Ascending aorta (tissue), 2 donors: Measurements from ENCODE around the gene MRPS23. TPM values are rescaled to one million over a fixed set of nuclear protein-coding genes. Genes with fewer than 3 reads are reported as not detected.

ENCODE experiments used
- DNase-seq, 2 donors: peaks; one replicate each; pipeline ENCODE4 v3.0.0-alpha.2; 2019; ENCODE audit warnings: low spot score in 2 of 2
- H3K27ac ChIP-seq, 2 donors: fragments of 200-600 bp; sonication (generic); one replicate each; pipeline ENCODE4 v1.5.1; 2016 to 2017; ENCODE audit warnings: mild to moderate bottlenecking in 1 of 2
- H3K27me3 ChIP-seq: fragments of 200-600 bp; sonication (generic); one replicate; pipeline ENCODE4 v1.5.1; 2017
- H3K36me3 ChIP-seq, 2 donors: fragments of 200-600 bp; sonication (generic); one replicate each; pipeline ENCODE4 v1.5.1; 2016
- H3K4me1 ChIP-seq, 2 donors: fragments of 200-600 bp; sonication (generic); one replicate each; pipeline ENCODE4 v1.5.1; 2016 to 2017; ENCODE audit warnings: mild to moderate bottlenecking in 1 of 2
- H3K4me3 ChIP-seq, 2 donors: fragments of 200-600 bp; sonication (generic); one replicate each; pipeline ENCODE4 v1.5.1; 2016 to 2017; ENCODE audit warnings: mild to moderate bottlenecking in 1 of 2
- H3K9me3 ChIP-seq, 2 donors: fragments of 200-600 bp; sonication (generic); one replicate each; pipeline ENCODE4 v1.5.1; 2016
- CTCF ChIP-seq, 3 experiments: fragments of 200-600 bp in 2 of 3; fragments of 450-650 bp in 1 of 3; sonication (generic) in 2 of 3; IDR thresholded peaks; one replicate each; pipeline ENCODE4 v1.5.1; 2016 to 2019; ENCODE audit warnings: antibody characterized with exemption in 3 of 3, mild to moderate bottlenecking in 1 of 3, moderate library complexity in 1 of 3
- intact Hi-C: fragments of 100-400 bp; cut with DNase I; formaldehyde crosslinking; loops from one replicate; pipeline ENCODE4 v1.15.1; 2023
- total RNA-seq: library from RNA; depleted of rRNA; stranded (reverse); fragments of >200 nt; gene quantifications from one replicate; pipeline ENCODE4 v1.1.0, GENCODE V29; 2016

The MRPS23 gene
- 2.0 TPM for total RNA-seq

- peak within 1 kb of the TSS; percentile 67 to 97 for H3K4me3 ChIP-seq
- H3K9me3 ChIP-seq, result no peaks in the 10 kb centered on the region
- no peak for TF ChIP-seq CTCF (IDR thresholded peaks at IDR 0.05)
- intact Hi-C loops, result loop anchor here (1.0 to 5.0 kb wide), 6 partner anchors 17 to 758 kb away; partner anchors contain the start of genes DYNLL2, MKS1, MSI2 and SUPT4H1
- peaks cover 0 to 3% of the 10 kb centered on the region in 2 donors for H3K36me3 ChIP-seq
- peaks cover 15 to 41% of the 10 kb centered on the region in 2 donors for H3K4me1 ChIP-seq
- peak; percentile 88 to 99 for DNase-seq
- peak within 1 kb of the TSS; percentile 88 to 96 for H3K27ac ChIP-seq
- H3K27me3 ChIP-seq, result no peaks in the 10 kb centered on the region
These were observed at the start of gene MRPS23 for GRCh38 chr17:57849874-57850754. MRPS23 (minus strand) TSS chr17:57850044; CDS start chr17:57850010, 34 bp downstream.

DNA sequence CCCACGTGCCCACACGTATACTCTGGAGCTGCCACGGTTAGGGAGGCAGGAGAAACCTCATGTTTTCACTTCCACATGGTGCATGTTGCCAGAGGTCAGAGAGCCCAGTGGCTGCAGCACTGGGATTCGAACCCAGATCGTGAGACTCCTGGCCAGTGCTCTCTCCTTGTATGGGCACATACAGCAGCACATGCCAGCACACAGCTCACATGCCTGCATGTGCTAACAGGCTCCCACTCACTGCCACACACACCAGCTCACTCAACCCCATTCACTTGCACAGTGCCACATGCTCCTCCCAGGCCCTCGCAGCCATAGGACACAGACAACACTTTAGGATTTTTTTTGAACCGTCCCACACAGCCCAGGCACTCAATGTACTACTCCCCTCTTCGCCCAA lies 49.5 kb upstream of the MRPS23 start:
- Histone ChIP-seq H3K27ac (peak overlapping the region; percentile 71 to 79), H3K27me3 (no peaks in the 10 kb centered on the region), H3K9me3 (no peaks in the 10 kb centered on the region), H3K4me3 (no peak overlapping the region), H3K36me3 (no peaks in the 10 kb centered on the region), H3K4me1 (peaks cover 16 to 55% of the 10 kb centered on the region in 2 donors)
- intact Hi-C loops, result loop anchor here (2.0 kb wide), 1 partner anchor 15 kb away; no protein-coding TSS in a partner anchor
- no peak for DNase-seq
- no peak for TF ChIP-seq CTCF (IDR thresholded peaks at IDR 0.05)

DNA sequence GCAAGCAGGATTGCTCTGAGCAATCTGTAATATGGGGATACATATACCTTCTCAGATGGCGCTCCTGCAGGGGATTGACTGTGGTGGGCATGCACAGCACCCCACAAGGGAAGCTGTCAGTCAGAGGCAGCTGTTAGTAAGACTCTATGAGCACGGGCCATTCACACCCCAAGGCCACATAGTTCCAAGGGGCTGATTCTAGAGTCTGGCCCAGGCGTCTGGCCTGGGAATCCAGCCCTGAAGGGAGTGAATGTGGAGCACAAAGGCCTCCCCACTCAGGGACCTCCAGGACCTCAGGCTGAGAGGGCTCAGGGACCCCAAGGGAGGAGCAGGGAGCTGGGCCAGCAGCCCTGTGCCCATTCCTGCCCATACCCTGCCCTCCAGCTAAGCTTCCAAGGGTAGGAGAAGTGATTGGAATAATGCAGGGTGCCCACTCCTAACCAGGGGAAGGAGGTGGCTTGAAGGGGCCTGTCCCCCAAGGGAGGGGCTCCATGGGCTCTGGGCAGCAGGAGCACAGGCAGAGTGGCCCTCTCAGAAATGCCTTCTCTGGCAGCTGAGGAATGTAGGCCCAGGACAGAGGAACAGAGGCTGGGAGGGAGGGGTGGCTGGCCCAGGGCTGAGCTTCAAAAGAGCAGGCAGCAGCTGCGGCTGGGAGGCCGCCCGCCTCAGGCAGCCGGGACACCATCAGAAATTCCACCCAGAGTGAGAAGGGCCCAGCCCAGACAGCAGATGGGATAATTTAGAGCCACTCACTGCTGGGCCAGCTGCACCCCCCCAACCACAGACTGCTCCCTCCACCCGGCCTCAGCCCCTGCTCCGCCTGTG lies 48.9 kb upstream of the MRPS23 start:
- intact Hi-C loops, result loop anchor here (2.0 kb wide), 1 partner anchor 16 kb away; no protein-coding TSS in a partner anchor
- DNase-seq, result no peak
- H3K36me3 ChIP-seq, result no peaks in the 10 kb centered on the region
- no peaks in the 10 kb centered on the region for H3K9me3 ChIP-seq
- no peak for TF ChIP-seq CTCF (IDR thresholded peaks at IDR 0.05)
- no peaks in the 10 kb centered on the region for H3K27me3 ChIP-seq
- peak overlapping the region; percentile 71 to 79 for H3K27ac ChIP-seq
- H3K4me1 ChIP-seq, result peaks cover 21 to 57% of the 10 kb centered on the region in 2 donors
- H3K4me3 ChIP-seq, result no peak overlapping the region

DNA sequence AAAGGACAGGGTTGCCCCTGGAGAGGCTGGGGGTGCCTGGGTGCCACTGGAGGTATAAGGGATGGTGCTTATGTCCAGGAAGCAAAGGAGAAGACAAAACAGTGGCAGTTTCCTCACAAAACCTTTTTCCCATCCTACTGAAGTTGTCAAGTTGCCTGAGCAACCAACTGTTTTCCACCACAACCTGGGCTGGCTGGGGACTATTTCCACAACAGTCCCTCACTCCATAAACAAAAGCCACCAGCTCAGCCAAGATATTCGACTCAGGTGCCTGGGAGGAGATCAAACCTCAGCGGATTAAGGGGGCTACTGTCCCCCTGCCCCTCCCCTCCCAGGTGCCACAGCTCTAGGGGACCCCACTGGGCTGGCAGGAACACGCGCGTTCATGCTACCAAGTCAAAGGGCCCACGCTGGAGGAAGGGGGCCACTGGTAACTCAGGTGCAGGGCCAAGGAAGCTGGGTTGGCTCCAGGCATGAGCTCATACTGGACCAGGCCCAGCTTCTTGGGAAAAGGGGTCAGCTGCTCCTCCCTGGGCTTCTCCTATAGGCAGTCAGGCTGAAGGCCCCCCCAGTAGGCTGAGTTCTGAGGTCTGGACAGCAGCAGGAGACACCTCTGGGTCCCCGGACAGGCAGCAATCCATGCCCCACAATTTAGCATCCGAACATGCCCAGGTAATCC lies 45.7 kb upstream of the MRPS23 start:
- peaks cover 43 to 72% of the 10 kb centered on the region in 2 donors for H3K4me1 ChIP-seq
- H3K27me3 ChIP-seq, result no peaks in the 10 kb centered on the region
- H3K36me3 ChIP-seq, result no peaks in the 10 kb centered on the region
- no peak for TF ChIP-seq CTCF (IDR thresholded peaks at IDR 0.05)
- H3K4me3 ChIP-seq, result no peak overlapping the region
- H3K9me3 ChIP-seq, result no peaks in the 10 kb centered on the region
- DNase-seq, result no peak
- intact Hi-C loops, result no loop called here
- H3K27ac ChIP-seq, result peak overlapping the region; percentile 88 to 97

GRCh38 chr17:57894848-57895247 lies 45.0 kb upstream of the MRPS23 start:
- no peak for DNase-seq
- no peak for TF ChIP-seq CTCF (IDR thresholded peaks at IDR 0.05)
- intact Hi-C loops, result no loop called here
- H3K27ac ChIP-seq, result peak overlapping the region; percentile 88 to 97
- peaks cover 42 to 72% of the 10 kb centered on the region in 2 donors for H3K4me1 ChIP-seq
- no peaks in the 10 kb centered on the region for H3K27me3 ChIP-seq
- no peaks in the 10 kb centered on the region for H3K9me3 ChIP-seq
- no peaks in the 10 kb centered on the region for H3K36me3 ChIP-seq
- H3K4me3 ChIP-seq, result no peak overlapping the region
